Neuron (in vitro differentiated cells): Measurements from ENCODE around the gene LRCH3.

ENCODE experiments used
- H2AFZ ChIP-seq: one replicate; pipeline ENCODE4 v1.6.1; 2013; ENCODE audit warnings: low read depth, mild to moderate bottlenecking, inconsistent platforms, low read length, moderate library complexity
- H3K27me3 ChIP-seq: one replicate; pipeline ENCODE4 v1.6.1; 2013; ENCODE audit warnings: low read length; ENCODE audit not compliant: insufficient read depth
- H3K36me3 ChIP-seq: one replicate; pipeline ENCODE4 v1.6.1; 2013; ENCODE audit warnings: low read length; ENCODE audit not compliant: insufficient read depth
- H3K4me1 ChIP-seq: one replicate; pipeline ENCODE4 v1.6.1; 2013; ENCODE audit warnings: low read length; ENCODE audit not compliant: insufficient read depth
- H3K4me3 ChIP-seq: 2 replicates; pipeline ENCODE4 v1.5.1; 2013; ENCODE audit warnings: mild to moderate bottlenecking, low read length, moderate library complexity
- H3K9me3 ChIP-seq: one replicate; pipeline ENCODE4 v1.6.1; 2013; ENCODE audit warnings: low read length

The LRCH3 gene

DNA sequence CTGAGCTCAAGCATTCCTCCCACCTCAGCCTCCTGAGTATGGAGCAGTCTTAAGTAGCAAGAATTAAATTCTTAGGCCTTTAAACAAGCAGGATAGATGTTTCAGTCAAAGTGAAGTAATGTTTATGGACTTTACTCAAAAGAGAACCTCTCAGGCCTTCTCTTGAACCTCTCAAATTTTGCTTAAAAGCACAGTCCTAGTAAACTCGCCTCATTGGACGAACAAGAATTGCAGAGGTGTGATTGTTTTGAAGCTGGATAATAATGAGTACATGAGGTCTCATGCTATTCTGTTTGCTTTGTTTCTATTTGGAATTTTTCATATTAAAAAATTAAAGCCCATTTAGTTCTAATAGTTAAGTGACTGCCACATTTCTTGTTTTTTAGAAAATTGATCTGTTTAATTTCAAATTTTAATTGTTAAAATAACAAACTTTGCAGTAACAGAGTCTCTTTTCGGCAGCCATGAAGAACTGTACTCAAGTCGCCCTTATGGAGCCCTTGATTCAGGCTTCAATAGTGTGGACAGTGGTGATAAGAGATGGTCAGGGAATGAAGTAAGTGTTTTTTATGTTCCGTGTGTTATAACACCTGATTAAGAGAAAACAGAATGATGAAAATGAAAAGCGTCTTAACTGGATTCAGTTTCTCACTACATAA lies 39.4 kb downstream of the LRCH3 start:
- no peaks in the 10 kb centered on the region for H3K9me3 ChIP-seq
- no peak overlapping the region for H3K4me3 ChIP-seq
- peaks cover 50% of the 10 kb centered on the region for H3K36me3 ChIP-seq
- H3K4me1 ChIP-seq, result peaks cover under 1% of the 10 kb centered on the region
- no peak overlapping the region for H2AFZ ChIP-seq
- H3K27me3 ChIP-seq, result no peaks in the 10 kb centered on the region

GRCh38 chr3:197830967-197831313 lies 39.9 kb downstream of the LRCH3 start:
- H3K4me1 ChIP-seq, result peaks cover 5% of the 10 kb centered on the region
- H3K4me3 ChIP-seq, result no peak overlapping the region
- peaks cover 50% of the 10 kb centered on the region for H3K36me3 ChIP-seq
- H3K9me3 ChIP-seq, result no peaks in the 10 kb centered on the region
- H2AFZ ChIP-seq, result no peak overlapping the region
- H3K27me3 ChIP-seq, result no peaks in the 10 kb centered on the region

DNA sequence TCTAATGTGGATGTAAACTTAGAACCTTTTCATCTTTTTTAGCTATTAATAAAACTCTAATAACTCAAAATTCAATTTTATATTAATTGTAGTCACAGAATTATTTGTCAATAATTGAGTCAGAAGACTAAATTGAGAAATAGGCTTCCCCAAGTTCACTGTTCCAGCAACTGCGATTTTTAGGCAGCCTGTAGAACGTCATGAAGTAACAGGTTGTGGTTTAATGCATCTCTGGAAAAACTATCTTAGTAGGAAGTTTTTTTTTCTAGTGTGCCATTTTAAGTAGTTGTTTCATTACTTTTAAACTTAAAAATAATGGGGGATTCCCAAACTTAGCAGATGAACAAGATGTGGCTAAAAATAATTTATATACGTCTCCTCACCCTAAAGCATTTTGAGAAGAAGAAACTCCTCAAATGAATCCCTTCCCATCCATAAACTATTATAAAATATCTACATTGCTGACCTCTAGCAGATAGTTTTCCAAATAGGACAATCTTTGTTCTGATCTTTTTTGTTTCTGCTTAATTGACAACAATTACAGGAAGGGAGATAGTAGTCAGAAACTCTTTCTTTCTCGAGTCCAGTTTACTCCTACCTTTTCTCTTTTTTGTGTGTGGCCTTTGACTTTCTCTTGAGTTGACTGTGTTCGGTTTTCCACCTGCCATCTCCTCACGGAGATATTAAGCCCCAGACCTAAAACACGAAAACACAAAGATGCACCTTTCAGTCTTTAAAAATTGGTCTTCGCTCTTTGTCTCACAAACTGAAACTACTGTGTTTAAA lies 43.1 kb downstream of the LRCH3 start:
- Histone ChIP-seq H3K36me3 (peaks cover 39% of the 10 kb centered on the region), H3K4me3 (no peak overlapping the region), H3K9me3 (no peaks in the 10 kb centered on the region), H2AFZ (no peak overlapping the region), H3K27me3 (no peaks in the 10 kb centered on the region), H3K4me1 (peaks cover 12% of the 10 kb centered on the region)

DNA sequence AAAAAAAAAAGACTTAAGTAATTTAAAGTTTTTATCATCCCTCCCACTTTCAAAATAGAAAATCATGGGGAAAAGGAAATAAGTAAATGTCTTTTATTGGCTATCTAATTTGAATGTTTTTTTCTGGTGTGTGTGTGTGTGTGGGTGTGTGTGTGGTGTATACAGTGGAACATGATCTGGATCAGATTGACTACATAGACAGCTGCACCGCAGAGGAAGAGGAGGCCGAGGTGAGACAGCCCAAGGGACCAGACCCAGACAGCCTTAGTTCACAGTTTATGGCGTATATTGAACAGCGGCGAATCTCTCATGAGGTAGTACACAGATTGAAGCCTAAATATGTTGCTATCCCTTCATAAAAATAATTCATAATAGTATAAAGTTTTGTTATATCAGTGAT lies 44.5 kb downstream of the LRCH3 start:
- Histone ChIP-seq H3K4me3 (no peak overlapping the region), H3K4me1 (peaks cover 12% of the 10 kb centered on the region), H2AFZ (no peak overlapping the region), H3K9me3 (no peaks in the 10 kb centered on the region), H3K36me3 (peaks cover 40% of the 10 kb centered on the region), H3K27me3 (no peaks in the 10 kb centered on the region)

- Histone ChIP-seq H3K4me1 (peaks cover 12% of the 10 kb centered on the region), H3K27me3 (no peaks in the 10 kb centered on the region), H3K36me3 (peaks cover 41% of the 10 kb centered on the region), H3K4me3 (no peak overlapping the region), H2AFZ (no peak overlapping the region), H3K9me3 (no peaks in the 10 kb centered on the region)
Observed at GRCh38 chr3:197836244-197836643, 45.2 kb downstream of the LRCH3 start.

- no peaks in the 10 kb centered on the region for H3K9me3 ChIP-seq
- no peak overlapping the region for H2AFZ ChIP-seq
- peaks cover 43% of the 10 kb centered on the region for H3K36me3 ChIP-seq
- no peak overlapping the region for H3K4me3 ChIP-seq
- no peaks in the 10 kb centered on the region for H3K27me3 ChIP-seq
- H3K4me1 ChIP-seq, result peaks cover 12% of the 10 kb centered on the region
Observed at GRCh38 chr3:197837282-197837681, 46.2 kb downstream of the LRCH3 start.

DNA sequence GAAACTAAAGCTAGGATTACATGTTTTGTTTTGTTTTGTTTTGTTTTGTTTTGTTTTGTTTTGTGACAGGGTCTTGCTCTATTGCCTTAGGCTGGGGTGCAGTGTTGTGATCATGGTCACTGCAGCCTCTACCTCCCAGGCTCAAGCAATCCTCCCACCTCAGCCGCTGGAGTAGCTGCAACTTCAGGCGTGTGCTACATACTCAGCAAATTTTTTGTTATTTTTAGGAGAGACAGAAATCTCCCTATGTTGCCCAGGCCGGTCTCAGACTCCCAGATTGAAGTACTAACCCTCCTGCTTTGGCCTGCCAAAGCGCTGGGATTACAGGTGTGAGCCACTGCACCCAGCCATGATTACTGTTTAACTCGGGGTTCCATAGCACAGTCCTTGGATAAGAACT lies 50.7 kb downstream of the LRCH3 start:
- Histone ChIP-seq H3K4me1 (no peaks in the 10 kb centered on the region), H3K9me3 (no peaks in the 10 kb centered on the region), H3K4me3 (no peak overlapping the region), H3K36me3 (peaks cover 63% of the 10 kb centered on the region), H2AFZ (no peak overlapping the region), H3K27me3 (no peaks in the 10 kb centered on the region)

DNA sequence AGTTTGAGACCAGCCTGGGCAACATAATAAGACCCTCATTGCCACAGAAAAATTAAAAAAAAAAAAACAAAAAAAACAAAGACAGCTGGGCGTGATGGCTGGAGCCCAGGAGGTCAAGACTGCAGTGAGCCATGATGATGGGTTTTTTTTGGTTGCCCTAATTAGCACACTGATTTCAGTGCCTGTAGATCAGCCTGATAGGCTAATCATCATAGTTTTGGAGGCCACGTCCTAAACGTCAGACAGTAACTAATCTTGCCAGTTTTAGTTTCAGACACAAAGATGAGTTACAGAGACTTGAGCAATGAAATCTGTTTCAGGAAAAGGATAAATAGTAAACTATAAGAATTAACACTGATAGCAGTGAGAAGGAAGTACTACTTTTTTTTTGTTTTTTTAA lies 55.4 kb downstream of the LRCH3 start:
- no peak overlapping the region for H2AFZ ChIP-seq
- no peaks in the 10 kb centered on the region for H3K27me3 ChIP-seq
- no peak overlapping the region for H3K4me3 ChIP-seq
- no peaks in the 10 kb centered on the region for H3K9me3 ChIP-seq
- peaks cover 79% of the 10 kb centered on the region for H3K36me3 ChIP-seq
- no peaks in the 10 kb centered on the region for H3K4me1 ChIP-seq

DNA sequence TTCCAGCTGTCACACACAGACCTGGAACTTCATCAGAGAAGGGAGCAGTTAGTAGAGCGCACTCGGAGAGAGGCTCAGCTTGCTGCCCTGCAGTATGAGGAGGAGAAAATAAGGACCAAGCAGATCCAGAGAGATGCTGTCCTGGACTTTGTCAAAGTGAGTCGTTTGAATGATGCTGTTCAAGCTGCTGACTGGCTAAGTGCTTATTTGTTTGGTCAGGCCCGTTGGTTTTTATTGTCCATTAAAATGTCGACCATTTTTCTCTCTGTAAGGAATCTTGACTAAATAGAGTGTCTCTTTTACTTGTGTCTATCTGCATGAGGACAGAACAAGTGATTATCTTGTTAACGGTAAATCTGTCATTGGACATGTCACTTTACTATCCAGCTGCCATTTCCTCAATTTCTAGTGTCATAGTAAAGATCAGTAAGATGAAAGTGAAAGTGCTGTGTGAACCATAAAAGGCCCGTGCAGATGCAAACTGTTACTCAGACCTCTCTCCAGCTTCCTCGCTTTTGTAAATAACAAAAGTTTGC lies 56.9 kb downstream of the LRCH3 start:
- H3K9me3 ChIP-seq, result no peaks in the 10 kb centered on the region
- H3K4me3 ChIP-seq, result no peak overlapping the region
- no peak overlapping the region for H2AFZ ChIP-seq
- H3K4me1 ChIP-seq, result no peaks in the 10 kb centered on the region
- H3K36me3 ChIP-seq, result peaks cover 83% of the 10 kb centered on the region
- no peaks in the 10 kb centered on the region for H3K27me3 ChIP-seq

DNA sequence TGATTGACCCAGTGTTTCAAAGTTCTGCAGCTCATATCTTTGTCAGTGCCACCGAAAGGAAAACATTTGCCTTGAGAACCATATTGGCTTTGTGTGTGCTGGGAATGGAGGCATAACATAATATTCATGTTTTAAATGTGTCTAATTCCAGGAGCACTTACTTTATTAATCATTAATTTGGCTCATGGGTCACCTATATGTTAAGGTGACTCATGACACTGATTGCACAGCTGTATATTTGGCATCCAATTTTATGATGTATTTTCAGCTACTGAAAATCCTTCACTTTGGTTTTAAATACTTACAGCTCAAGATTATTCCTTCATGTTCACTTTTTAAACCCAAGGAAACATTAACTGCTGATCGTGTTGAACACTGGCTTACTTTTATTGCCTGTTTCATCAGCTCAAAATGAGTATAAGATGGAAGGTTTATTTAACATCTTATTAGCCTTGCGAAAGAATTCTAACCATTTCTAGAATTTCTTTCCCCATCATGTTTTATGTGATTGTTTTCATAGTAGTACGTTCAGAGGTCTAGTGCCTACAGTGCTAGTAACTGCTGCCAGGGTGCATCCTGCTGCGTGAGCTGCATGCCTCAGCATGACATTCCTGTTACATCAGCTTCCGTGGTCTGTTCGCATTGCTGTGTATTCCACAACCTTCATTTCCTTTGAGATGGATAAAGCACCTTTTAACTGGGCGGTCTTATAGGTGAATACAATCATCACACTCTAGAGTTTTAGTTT lies 63.7 kb downstream of the LRCH3 start:
- peaks cover 15% of the 10 kb centered on the region for H3K4me1 ChIP-seq
- H3K27me3 ChIP-seq, result no peaks in the 10 kb centered on the region
- peaks cover 69% of the 10 kb centered on the region for H3K36me3 ChIP-seq
- H2AFZ ChIP-seq, result no peak overlapping the region
- peaks cover 15% of the 10 kb centered on the region for H3K9me3 ChIP-seq
- H3K4me3 ChIP-seq, result no peak overlapping the region

DNA sequence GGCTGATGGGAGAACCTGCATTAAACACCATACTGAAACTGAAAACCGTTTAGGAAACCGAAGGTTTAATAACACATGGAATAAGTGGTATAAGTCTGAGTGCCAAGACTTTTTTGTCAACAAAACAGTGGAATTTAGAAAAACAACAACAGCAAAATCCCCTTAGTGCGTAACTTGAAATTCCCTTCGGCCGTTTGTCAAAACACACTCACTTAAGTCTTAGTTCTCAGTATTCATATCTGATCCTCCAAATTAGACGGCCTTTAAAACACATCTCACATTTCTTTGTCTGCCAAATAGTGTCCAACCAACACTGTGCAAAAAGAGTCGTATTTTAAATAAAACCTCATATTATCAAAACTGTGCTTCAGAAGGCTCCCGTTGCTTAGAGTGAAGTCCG lies 64.5 kb downstream of the LRCH3 start:
- Histone ChIP-seq H3K27me3 (no peaks in the 10 kb centered on the region), H3K4me1 (peaks cover 15% of the 10 kb centered on the region), H3K9me3 (peaks cover 15% of the 10 kb centered on the region), H3K4me3 (no peak overlapping the region), H3K36me3 (peaks cover 69% of the 10 kb centered on the region), H2AFZ (no peak overlapping the region)

- Histone ChIP-seq H2AFZ (no peak overlapping the region), H3K27me3 (no peaks in the 10 kb centered on the region), H3K4me3 (no peak overlapping the region), H3K4me1 (peaks cover 15% of the 10 kb centered on the region), H3K9me3 (peaks cover 15% of the 10 kb centered on the region), H3K36me3 (peaks cover 66% of the 10 kb centered on the region)
Observed at GRCh38 chr3:197856199-197856816, 65.3 kb downstream of the LRCH3 start.

DNA sequence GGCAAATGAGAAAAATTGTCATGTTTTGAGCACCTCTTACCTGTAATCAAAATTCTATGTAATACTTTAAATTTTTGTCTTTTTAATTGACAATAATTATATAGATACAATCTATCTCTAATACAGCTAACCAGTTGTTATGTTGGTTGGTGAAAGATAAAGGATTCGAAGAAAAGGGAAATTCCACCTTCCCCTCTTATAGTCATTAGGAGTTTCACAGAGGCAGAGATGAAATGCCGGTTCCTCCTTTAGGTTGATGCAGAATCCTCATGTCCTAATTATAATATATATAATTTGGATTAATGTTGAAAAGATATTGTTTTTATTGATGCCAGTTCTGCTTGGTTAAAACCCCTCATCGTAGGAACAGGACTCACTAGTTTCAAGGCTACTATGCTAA lies 67.1 kb downstream of the LRCH3 start:
- H2AFZ ChIP-seq, result no peak overlapping the region
- peaks cover 51% of the 10 kb centered on the region for H3K36me3 ChIP-seq
- H3K4me1 ChIP-seq, result peaks cover 15% of the 10 kb centered on the region
- no peak overlapping the region for H3K4me3 ChIP-seq
- no peaks in the 10 kb centered on the region for H3K27me3 ChIP-seq
- H3K9me3 ChIP-seq, result peaks cover 15% of the 10 kb centered on the region
